ENCODE measurements around the gene MAB21L4. TPM values are rescaled to one million over a fixed set of nuclear protein-coding genes. Genes with fewer than 3 reads are reported as not detected.

The MAB21L4 gene
- total and polyA plus RNA-seq, 2 of the 8 experiments (the other 6 are each of a cell fraction or from before 2014, with no cell fraction given) = 0.11 TPM; not detected in 1

- TF ChIP-seq CBX8 (IDR thresholded peaks at IDR 0.05; ENCODE audit: borderline replicate concordance, low read depth, low read length) = no peak
Observed at GRCh38 chr2:240916571-240917008, 20.6 kb upstream of the MAB21L4 start (continued).

Measured in H1 (cell line).